NAMALWA (cell line): ENCODE results near the gene DCN.

Experiments used
- DNase-seq: peaks from one replicate; pipeline ENCODE4 v3.0.0-alpha.2; 2015; ENCODE audit warnings: low spot score

DCN gene

GRCh38 chr12:91133871-91134270, 48.7 kb downstream of the DCN start:
- no peak for DNase-seq

- DNase-seq: no peak
Observed at GRCh38 chr12:91129662-91130362, 52.8 kb downstream of the DCN start.

- no peak for DNase-seq
Observed at GRCh38 chr12:91127751-91128150, 54.9 kb downstream of the DCN start.

- no peak for DNase-seq
Observed at GRCh38 chr12:91127306-91127705, 55.3 kb downstream of the DCN start.

GRCh38 chr12:91126516-91126915, 56.1 kb downstream of the DCN start:
- no peak for DNase-seq

GRCh38 chr12:91123236-91123916, 59.2 kb downstream of the DCN start:
- no peak for DNase-seq

- DNase-seq: no peak
Observed at GRCh38 chr12:91120781-91121180, 61.8 kb downstream of the DCN start.

- no peak for DNase-seq
Observed at GRCh38 chr12:91119089-91119488, 63.5 kb downstream of the DCN start.

- DNase-seq: no peak
Observed at GRCh38 chr12:91113621-91114020, 69.0 kb downstream of the DCN start.

- DNase-seq: peak; percentile 33
Observed at GRCh38 chr12:91111366-91112325, 71.0 kb downstream of the DCN start, which contains the start of gene LUM. TSS of gene LUM (minus strand) at chr12:91111494. CDS start at chr12:91108979, 2,515 bp downstream.

GRCh38 chr12:91110311-91110924, 72.2 kb downstream of the DCN start:
- DNase-seq: no peak

GRCh38 chr12:91109581-91110310, 72.9 kb downstream of the DCN start:
- DNase-seq: no peak

GRCh38 chr12:91109148-91109564, 73.5 kb downstream of the DCN start:
- peak; percentile 66 for DNase-seq

- no peak for DNase-seq
Observed at GRCh38 chr12:91108196-91108755, 74.3 kb downstream of the DCN start.

GRCh38 chr12:91106283-91106682, 76.3 kb downstream of the DCN start:
- DNase-seq: no peak

GRCh38 chr12:91105807-91106206, 76.8 kb downstream of the DCN start:
- no peak for DNase-seq

GRCh38 chr12:91104812-91105466, 77.7 kb downstream of the DCN start:
- no peak for DNase-seq

- DNase-seq: no peak
Observed at GRCh38 chr12:91103624-91104023, 79.0 kb downstream of the DCN start.

GRCh38 chr12:91103101-91103500, 79.5 kb downstream of the DCN start:
- no peak for DNase-seq

- DNase-seq: no peak
Observed at GRCh38 chr12:91100906-91101305, 81.7 kb downstream of the DCN start.
